Right atrium auricular region (tissue), 2 donors: ENCODE results near the gene RLN1. TPM values are rescaled to one million over a fixed set of nuclear protein-coding genes. Genes with fewer than 3 reads are reported as not detected.
"Not testable (repeated sequence)": the region's sequence is repeated elsewhere in the genome, so short reads cannot be mapped to it uniquely, and the experiment has no call there.

Experiments
- DNase-seq: peaks from one replicate; pipeline ENCODE4 v3.0.0-alpha.2; 2019; ENCODE audit warnings: low spot score
- H3K27ac ChIP-seq, 2 donors: fragments of 200-600 bp; sonication (generic); 1 replicate in 1 of 2; 2 replicates in 1 of 2; pipeline ENCODE4 v1.5.1; 2016 to 2019
- H3K27me3 ChIP-seq, 2 donors: fragments of 200-600 bp; sonication (generic); one replicate each; pipeline versions ENCODE4 v1.5.1 to v1.6.0; 2017 to 2019
- H3K36me3 ChIP-seq: fragments of 200-600 bp; sonication (generic); one replicate; pipeline ENCODE4 v1.5.1; 2016
- H3K4me1 ChIP-seq, 2 donors: fragments of 200-600 bp; sonication (generic); one replicate each; pipeline versions ENCODE4 v1.5.1 to v1.6.0; 2017 to 2019
- H3K4me3 ChIP-seq, 2 donors: fragments of 200-600 bp; sonication (generic); 1 replicate in 1 of 2; 2 replicates in 1 of 2; pipeline ENCODE4 v1.5.1; 2017 to 2019; ENCODE audit warnings: mild to moderate bottlenecking in 1 of 2, moderate library complexity in 1 of 2
- H3K9me3 ChIP-seq, 2 donors: fragments of 200-600 bp; sonication (generic); one replicate each; pipeline ENCODE4 v1.5.1; 2019
- CTCF ChIP-seq, 2 donors: fragments of 200-600 bp; sonication (generic); IDR thresholded peaks; one replicate each; pipeline ENCODE4 v1.5.1; 2019; ENCODE audit warnings: antibody characterized with exemption in 2 of 2
- total RNA-seq, 2 donors: library from RNA; depleted of rRNA; stranded (reverse); fragments of >200 nt; gene quantifications; one replicate each; pipeline ENCODE4 v1.1.0, GENCODE V29; 2016

Gene RLN1
- total RNA-seq, 2 donors from 2014 or later, result 0.71 TPM; not detected in 1

GRCh38 chr9:5315187-5315923, 24.3 kb downstream of the RLN1 start:
- no peak overlapping the region for H3K4me3 ChIP-seq
- no peaks in the 10 kb centered on the region for H3K4me1 ChIP-seq
- no peaks in the 10 kb centered on the region for H3K36me3 ChIP-seq
- no peak overlapping the region for H3K27ac ChIP-seq
- H3K27me3 ChIP-seq, result no peaks in the 10 kb centered on the region
- TF ChIP-seq CTCF (IDR thresholded peaks at IDR 0.05), result no peak
- H3K9me3 ChIP-seq, result peaks cover 0 to 21% of the 10 kb centered on the region in 2 donors
- no peak for DNase-seq

GRCh38 chr9:5310851-5311250, 28.8 kb downstream of the RLN1 start:
- no peak overlapping the region for H3K27ac ChIP-seq
- H3K4me1 ChIP-seq, result no peaks in the 10 kb centered on the region
- no peaks in the 10 kb centered on the region for H3K27me3 ChIP-seq
- no peak overlapping the region for H3K4me3 ChIP-seq
- peaks cover 0 to 14% of the 10 kb centered on the region in 2 donors for H3K9me3 ChIP-seq
- H3K36me3 ChIP-seq, result no peaks in the 10 kb centered on the region
- TF ChIP-seq CTCF (IDR thresholded peaks at IDR 0.05), result no peak
- DNase-seq, result no peak

DNA sequence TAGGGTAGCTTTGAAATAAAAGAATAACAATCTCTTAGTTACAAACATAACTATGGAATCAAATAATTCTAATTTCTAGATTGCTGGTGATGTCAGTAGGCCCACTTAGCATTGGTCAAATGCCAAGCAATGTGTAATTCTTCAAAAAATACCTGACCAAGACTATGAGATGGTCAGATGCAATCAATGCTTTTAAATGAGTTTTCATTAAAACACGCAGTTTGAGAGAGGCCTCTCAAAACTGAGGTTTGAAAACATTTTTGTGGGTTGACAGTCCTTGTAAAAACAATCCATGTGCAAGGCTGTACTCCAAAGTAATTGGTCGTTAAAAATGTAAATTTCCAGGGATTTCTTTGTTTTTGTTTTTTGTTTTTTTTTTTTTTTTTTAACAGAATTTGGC, 33.9 kb downstream of the RLN1 start:
- Histone ChIP-seq H3K27me3 (no peaks in the 10 kb centered on the region), H3K9me3 (no peaks in the 10 kb centered on the region), H3K4me3 (no peak overlapping the region), H3K4me1 (no peaks in the 10 kb centered on the region), H3K27ac (no peak overlapping the region), H3K36me3 (no peaks in the 10 kb centered on the region)
- no peak for TF ChIP-seq CTCF (IDR thresholded peaks at IDR 0.05)
- no peak for DNase-seq

DNA sequence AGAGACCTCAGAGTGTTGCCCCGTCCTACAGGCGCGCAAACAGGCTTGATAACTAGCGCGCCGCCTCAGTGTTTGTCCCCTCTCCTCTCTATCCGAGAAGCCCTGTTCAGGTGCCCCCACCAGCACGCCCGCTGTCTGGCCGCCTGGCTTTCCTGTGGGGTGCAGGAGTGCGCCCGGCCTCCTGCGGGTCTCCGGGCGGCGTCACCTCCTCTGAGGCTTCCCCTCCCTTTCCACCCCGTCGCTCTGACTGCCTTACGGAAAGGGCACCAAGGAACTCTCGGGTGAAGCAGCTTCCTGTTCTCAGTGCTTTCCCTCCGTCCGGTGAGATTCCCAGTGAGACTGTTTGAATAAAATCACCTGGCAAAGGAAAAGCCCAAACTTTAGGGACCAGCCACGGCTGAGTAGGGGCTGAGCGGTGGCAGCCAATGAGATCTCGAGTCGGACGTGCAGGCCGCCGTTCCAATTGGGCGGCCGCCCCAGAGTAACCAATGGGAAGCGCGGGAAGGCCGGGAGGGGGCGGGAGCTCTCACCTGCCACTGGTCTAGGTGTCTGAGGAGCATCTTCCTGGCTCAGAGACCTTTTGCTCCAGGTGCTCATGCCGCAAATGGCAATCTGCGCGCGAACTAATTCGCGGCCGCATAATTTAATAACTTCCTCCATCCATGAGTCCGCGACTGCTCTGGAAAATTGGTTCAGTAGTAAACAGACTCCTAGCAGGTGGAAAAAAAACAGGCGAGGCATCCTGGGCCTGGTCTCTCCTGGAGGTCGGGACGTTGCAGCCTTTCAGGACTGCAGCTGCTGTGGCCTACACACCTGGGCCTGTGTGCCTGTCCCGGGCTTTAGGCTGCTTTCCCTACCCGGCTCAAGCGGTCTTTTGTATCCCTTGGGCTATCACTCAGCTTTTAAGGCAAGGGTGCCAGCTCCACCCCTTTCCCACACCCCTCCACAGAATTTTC, 35.6 kb downstream of the RLN1 start, which contains the start of gene RLN2:
RLN2 (minus strand) TSS at position 877 of the 956 bp plus-strand sequence; CDS start at position 741, 136 bp downstream.
- H3K4me3 ChIP-seq, result peak within 1 kb of the TSS in 1 of 2 donors; percentile 5
- H3K9me3 ChIP-seq, H3K27me3 ChIP-seq, H3K4me1 ChIP-seq, H3K36me3 ChIP-seq, H3K27ac ChIP-seq, DNase-seq: not testable (repeated sequence)

GRCh38 chr9:5301544-5301943, 38.1 kb downstream of the RLN1 start:
- H3K36me3 ChIP-seq, result no peaks in the 10 kb centered on the region
- H3K4me3 ChIP-seq, result no peak overlapping the region
- no peak overlapping the region for H3K27ac ChIP-seq
- no peaks in the 10 kb centered on the region for H3K9me3 ChIP-seq
- no peaks in the 10 kb centered on the region for H3K4me1 ChIP-seq
- no peaks in the 10 kb centered on the region for H3K27me3 ChIP-seq
- no peak for TF ChIP-seq CTCF (IDR thresholded peaks at IDR 0.05)
- no peak for DNase-seq

- DNase-seq, result no peak
- Histone ChIP-seq H3K4me3 (no peak overlapping the region), H3K4me1 (no peaks in the 10 kb centered on the region), H3K36me3 (no peaks in the 10 kb centered on the region), H3K27me3 (no peaks in the 10 kb centered on the region), H3K9me3 (no peaks in the 10 kb centered on the region), H3K27ac (no peak overlapping the region)
- TF ChIP-seq CTCF (IDR thresholded peaks at IDR 0.05), result no peak
Observed at GRCh38 chr9:5292141-5292540, 47.5 kb downstream of the RLN1 start.
